Bronchial epithelial cell (primary cell): ENCODE measurements around the gene SLC37A1. TPM values are rescaled to one million over a fixed set of nuclear protein-coding genes. Genes with fewer than 3 reads are reported as not detected.

Experiments
- DNase-seq: peaks from one replicate; pipeline ENCODE4 v3.0.0-alpha.2; 2010; ENCODE audit warnings: low read depth
- FAIRE-seq: peaks from 2 replicates; lab custom pipeline; 2011; peaks lifted over from hg19 to GRCh38; lab: Jason Lieb, UNC
- H3K27me3 ChIP-seq: 2 replicates; pipeline ENCODE4 v1.5.1; 2011; ENCODE audit warnings: low read length; ENCODE audit not compliant: control insufficient read depth, insufficient read depth
- H3K36me3 ChIP-seq: 2 replicates; pipeline ENCODE4 v1.5.1; 2011; ENCODE audit warnings: low read length; ENCODE audit not compliant: control insufficient read depth, insufficient read depth
- H3K4me3 ChIP-seq: 2 replicates; pipeline ENCODE4 v1.5.1; 2011; ENCODE audit warnings: mild to moderate bottlenecking, low read depth, low read length, control low read depth
- total RNA-seq: library from RNA; depleted of rRNA; stranded (reverse); fragments of >200 nt; gene quantifications from 2 replicates; pipeline ENCODE4 v1.2.1, GENCODE V29; 2014
- TF ChIP-seq, protein P1 (sequence below): IDR thresholded peaks from 2 replicates; pipeline ENCODE4 v1.5.1; 2011; ENCODE audit warnings: mild to moderate bottlenecking, moderate library complexity, low read length, control low read depth, inconsistent platforms; ENCODE audit not compliant: insufficient read depth, severe bottlenecking

Gene SLC37A1
- total RNA-seq, 1 donor from 2014 or later, result 7.1 TPM

GRCh38 chr21:42484966-42485365, 28.7 kb upstream of the SLC37A1 start:
- DNase-seq, result no peak
- TF ChIP-seq, protein P1, sequence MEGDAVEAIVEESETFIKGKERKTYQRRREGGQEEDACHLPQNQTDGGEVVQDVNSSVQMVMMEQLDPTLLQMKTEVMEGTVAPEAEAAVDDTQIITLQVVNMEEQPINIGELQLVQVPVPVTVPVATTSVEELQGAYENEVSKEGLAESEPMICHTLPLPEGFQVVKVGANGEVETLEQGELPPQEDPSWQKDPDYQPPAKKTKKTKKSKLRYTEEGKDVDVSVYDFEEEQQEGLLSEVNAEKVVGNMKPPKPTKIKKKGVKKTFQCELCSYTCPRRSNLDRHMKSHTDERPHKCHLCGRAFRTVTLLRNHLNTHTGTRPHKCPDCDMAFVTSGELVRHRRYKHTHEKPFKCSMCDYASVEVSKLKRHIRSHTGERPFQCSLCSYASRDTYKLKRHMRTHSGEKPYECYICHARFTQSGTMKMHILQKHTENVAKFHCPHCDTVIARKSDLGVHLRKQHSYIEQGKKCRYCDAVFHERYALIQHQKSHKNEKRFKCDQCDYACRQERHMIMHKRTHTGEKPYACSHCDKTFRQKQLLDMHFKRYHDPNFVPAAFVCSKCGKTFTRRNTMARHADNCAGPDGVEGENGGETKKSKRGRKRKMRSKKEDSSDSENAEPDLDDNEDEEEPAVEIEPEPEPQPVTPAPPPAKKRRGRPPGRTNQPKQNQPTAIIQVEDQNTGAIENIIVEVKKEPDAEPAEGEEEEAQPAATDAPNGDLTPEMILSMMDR, result no peak
- H3K36me3 ChIP-seq, result no peaks in the 10 kb centered on the region

DNA sequence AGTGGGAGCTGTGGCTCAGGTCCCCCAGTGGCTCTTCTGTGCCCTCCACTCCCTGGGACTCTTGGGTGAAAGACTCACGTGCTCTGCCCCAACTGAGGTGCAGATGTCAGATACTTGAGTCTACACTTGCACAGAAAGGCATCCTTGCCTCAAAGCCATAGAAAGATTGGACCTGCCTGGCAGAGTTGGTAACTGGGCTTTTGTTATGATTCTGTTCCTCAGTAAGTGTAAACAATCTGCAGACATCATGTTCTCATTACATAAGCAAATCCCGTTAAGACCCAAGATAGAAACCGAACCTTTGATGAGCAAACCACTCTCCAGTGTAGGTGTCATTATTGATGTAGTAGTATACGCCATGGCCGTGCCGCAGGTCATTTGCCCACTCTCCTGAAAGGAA, 27.6 kb upstream of the SLC37A1 start:
- TF ChIP-seq, protein P1, result no peak
- DNase-seq, result no peak
- Histone ChIP-seq H3K4me3 (no peak overlapping the region), H3K36me3 (no peaks in the 10 kb centered on the region), H3K27me3 (no peaks in the 10 kb centered on the region)
- no peak for FAIRE-seq

More at GRCh38 chr21:42484966-42485365, 28.7 kb upstream of the SLC37A1 start:
- no peaks in the 10 kb centered on the region for H3K27me3 ChIP-seq
- no peak overlapping the region for H3K4me3 ChIP-seq
- FAIRE-seq, result no peak

DNA sequence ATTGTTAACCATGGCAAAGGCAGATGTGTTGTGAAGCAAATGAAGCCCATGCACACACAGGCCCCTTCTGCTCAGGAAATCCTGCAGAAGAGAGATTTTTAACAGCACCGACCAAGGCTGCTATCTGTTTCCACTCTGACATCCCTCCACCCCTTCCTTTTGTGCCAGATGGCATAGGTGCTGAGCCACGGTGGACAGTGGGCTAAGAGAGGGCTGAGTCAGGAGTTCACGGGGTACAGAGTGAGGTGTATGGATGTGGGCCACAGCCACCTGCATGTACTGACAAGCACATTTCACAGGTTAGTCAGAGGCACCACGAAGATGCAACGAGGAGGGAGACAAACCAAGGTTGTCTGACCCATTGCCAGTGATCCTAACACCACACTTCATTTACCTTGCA, 27.1 kb upstream of the SLC37A1 start:
- Histone ChIP-seq H3K36me3 (no peaks in the 10 kb centered on the region), H3K27me3 (no peaks in the 10 kb centered on the region), H3K4me3 (no peak overlapping the region)
- DNase-seq (peak; percentile 89), FAIRE-seq (peak; percentile 91)
- TF ChIP-seq, protein P1, result no peak

DNA sequence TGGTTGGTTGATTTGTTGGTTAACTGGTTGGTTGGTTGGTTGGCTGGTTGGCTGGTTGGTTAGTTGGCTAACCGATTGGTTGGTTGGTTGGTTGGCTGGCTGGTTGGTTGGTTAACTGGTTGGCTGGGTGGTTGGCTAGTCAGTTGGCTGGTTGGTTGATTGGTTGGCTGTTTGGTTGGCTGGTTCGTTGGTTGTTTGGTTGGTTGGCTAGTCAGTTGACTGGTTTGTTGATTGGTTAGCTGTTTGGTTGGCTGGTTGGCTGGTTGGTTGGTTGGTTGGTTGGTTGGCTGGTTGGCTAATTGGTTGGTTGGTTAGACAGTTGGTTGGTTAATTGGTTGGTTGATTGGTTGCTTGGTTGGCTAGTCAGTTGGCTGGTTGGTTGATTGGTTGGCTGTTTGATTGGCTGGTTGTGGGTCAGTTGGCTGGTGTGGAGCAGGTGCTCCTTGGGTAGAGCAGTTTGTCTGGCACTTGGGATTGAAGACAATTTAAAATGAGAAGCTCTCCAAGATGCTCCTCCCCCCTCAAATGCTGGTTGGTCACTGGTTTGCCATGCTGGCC, 24.6 kb upstream of the SLC37A1 start:
- FAIRE-seq (peak; percentile 83), DNase-seq (no peak)
- Histone ChIP-seq H3K4me3 (no peak overlapping the region), H3K36me3 (no peaks in the 10 kb centered on the region), H3K27me3 (no peaks in the 10 kb centered on the region)
- TF ChIP-seq, protein P1, result no peak

DNA sequence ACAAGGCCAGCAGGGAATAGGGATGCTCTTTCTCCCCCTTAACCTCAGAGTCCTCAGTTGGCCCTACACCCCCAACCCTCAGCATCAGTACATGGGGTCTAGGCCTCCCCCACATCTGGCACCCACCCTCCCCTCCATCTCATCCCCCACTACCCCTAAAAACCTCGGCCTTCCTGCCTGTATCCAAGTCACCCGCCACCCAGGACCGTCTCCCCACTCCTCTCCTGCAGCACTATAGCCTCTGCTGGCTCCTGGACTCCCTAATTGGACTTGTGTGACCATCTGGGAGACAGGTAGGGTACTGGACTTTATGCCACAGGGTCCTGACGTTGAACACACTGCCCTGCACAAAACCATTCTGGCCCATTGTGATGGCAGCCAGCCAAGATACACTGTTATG, 23.7 kb upstream of the SLC37A1 start:
- Histone ChIP-seq H3K36me3 (no peaks in the 10 kb centered on the region), H3K27me3 (no peaks in the 10 kb centered on the region), H3K4me3 (no peak overlapping the region)
- TF ChIP-seq, protein P1, result no peak
- FAIRE-seq (no peak), DNase-seq (no peak)

DNA sequence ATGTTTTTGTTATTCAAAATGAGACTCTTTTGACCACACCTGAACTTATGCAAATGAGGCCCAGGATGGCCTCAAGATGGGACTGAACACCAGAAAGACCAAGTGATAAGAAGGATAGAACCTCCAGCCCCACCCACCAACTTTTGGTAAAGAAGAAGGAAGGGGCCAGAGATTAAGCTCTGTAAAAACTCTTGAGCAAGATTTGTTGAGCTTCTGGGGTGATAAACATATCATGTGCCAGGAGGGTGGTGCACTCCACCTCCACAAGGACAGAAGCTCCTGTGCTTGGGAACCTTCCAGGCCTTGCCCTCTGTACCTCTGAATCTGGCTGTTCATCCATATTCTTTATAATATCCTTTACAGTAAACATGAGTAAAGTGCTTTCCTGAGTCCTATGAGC, 22.9 kb upstream of the SLC37A1 start:
- H3K36me3 ChIP-seq, result no peaks in the 10 kb centered on the region
- TF ChIP-seq, protein P1, result no peak
- H3K4me3 ChIP-seq, result no peak overlapping the region
- FAIRE-seq (no peak), DNase-seq (no peak)
- no peaks in the 10 kb centered on the region for H3K27me3 ChIP-seq
